Measurements from ENCODE around the gene NEBL.

- TF ChIP-seq CTCF (conservative IDR thresholded peaks at IDR 0.05; ENCODE audit: low read depth, low read length) (no peak), EZH2 (IDR thresholded peaks at IDR 0.05; ENCODE audit: borderline replicate concordance, low read depth, low read length, poor library complexity, severe bottlenecking) (no peak)
Measured at GRCh38 chr10:20936396-20936795, 39.3 kb upstream of the NEBL start.

Measured in A673 (cell line).